Fibroblast of lung (primary cell): ENCODE measurements around the gene HSPA12B. TPM values are rescaled to one million over a fixed set of nuclear protein-coding genes. Genes with fewer than 3 reads are reported as not detected.

ENCODE experiments used
- DNase-seq, 2 donors: peaks; one replicate each; pipeline versions ENCODE4 v3.0.0 to v3.0.0-alpha.2; 2010; ENCODE audit warnings: low read depth in 2 of 2
- H2AFZ ChIP-seq: 2 replicates; pipeline ENCODE4 v1.5.1; 2012; ENCODE audit warnings: low read length, control low read depth, inconsistent platforms
- H3K27ac ChIP-seq: 2 replicates; pipeline ENCODE4 v1.5.1; 2011; ENCODE audit warnings: low read length, control low read depth; ENCODE audit not compliant: insufficient read depth
- H3K27me3 ChIP-seq: 2 replicates; pipeline ENCODE4 v1.5.1; 2011; ENCODE audit warnings: mild to moderate bottlenecking, low read length; ENCODE audit not compliant: control insufficient read depth, insufficient read depth
- H3K36me3 ChIP-seq: 2 replicates; pipeline ENCODE4 v1.5.1; 2011; ENCODE audit warnings: low read length; ENCODE audit not compliant: control insufficient read depth, insufficient read depth
- H3K4me1 ChIP-seq: 2 replicates; pipeline ENCODE4 v1.5.1; 2011; ENCODE audit warnings: low read length; ENCODE audit not compliant: control insufficient read depth, insufficient read depth; ENCODE audit errors: extremely low read depth
- H3K4me2 ChIP-seq: 2 replicates; pipeline ENCODE4 v1.5.1; 2011; ENCODE audit warnings: low read length, control low read depth; ENCODE audit not compliant: insufficient read depth; ENCODE audit errors: extremely low read depth
- H3K4me3 ChIP-seq, 4 experiments: fragments of 200-600 bp in 1 of 4; sonication (generic) in 1 of 4; replicated peaks in 1 of 4; 2 replicates each; pipeline ENCODE4 v1.5.1; 2011 to 2016; ENCODE audit warnings: low read length in 4 of 4, low read depth in 3 of 4, mild to moderate bottlenecking in 3 of 4, control low read depth in 2 of 4, inconsistent platforms in 1 of 4, mixed read lengths in 1 of 4; ENCODE audit not compliant: insufficient read depth in 1 of 4; ENCODE audit errors: control extremely low read depth in 1 of 4
- H3K79me2 ChIP-seq: 2 replicates; pipeline ENCODE4 v1.5.1; 2012; ENCODE audit warnings: mild to moderate bottlenecking, low read length, inconsistent platforms; ENCODE audit not compliant: control insufficient read depth, insufficient read depth
- H3K9ac ChIP-seq: 2 replicates; pipeline ENCODE4 v1.5.1; 2011; ENCODE audit warnings: mild to moderate bottlenecking, low read length, control low read depth; ENCODE audit not compliant: insufficient read depth
- H3K9me3 ChIP-seq: 2 replicates; pipeline ENCODE4 v1.5.1; 2012; ENCODE audit warnings: low read depth, low read length; ENCODE audit not compliant: control insufficient read depth, insufficient read depth
- H4K20me1 ChIP-seq: 2 replicates; pipeline ENCODE4 v1.5.1; 2011; ENCODE audit warnings: low read length; ENCODE audit not compliant: control insufficient read depth, insufficient read depth; ENCODE audit errors: extremely low read depth
- CTCF ChIP-seq, 2 donors: IDR thresholded peaks in 1 of 2; conservative IDR thresholded peaks in 1 of 2; 1 replicate in 1 of 2; 2 replicates in 1 of 2; pipeline ENCODE4 v1.5.1; 2011 to 2012; ENCODE audit warnings: low read length in 2 of 2, control low read depth in 1 of 2, inconsistent platforms in 1 of 2, low read depth in 1 of 2, mild to moderate bottlenecking in 1 of 2
- EZH2 ChIP-seq: IDR thresholded peaks from 2 replicates; pipeline ENCODE4 v1.5.1; 2012; ENCODE audit warnings: low read length, control low read depth, mild to moderate bottlenecking; ENCODE audit errors: missing control alignments
- polyA plus RNA-seq, 2 donors: library from polyadenylated mRNA; depleted of rRNA in 1 of 2; stranded (reverse) in 1 of 2; unstranded in 1 of 2; fragments of >200 nt; gene quantifications; 2 replicates each; pipeline ENCODE4 v1.2.1, GENCODE V29; 2011 to 2012; ENCODE audit warnings: missing spikeins in 1 of 2
- total RNA-seq: library from RNA; depleted of rRNA; stranded (reverse); fragments of >200 nt; gene quantifications from 2 replicates; pipeline ENCODE4 v1.2.1, GENCODE V29; 2014

HSPA12B gene
- total and polyA plus RNA-seq, 2 donors (not counting 1 experiment from before 2014, with no cell fraction given) = 0.02 to 0.17 TPM

GRCh38 chr20:3760655-3761348 is 28.3 kb downstream of the HSPA12B start:
- TF ChIP-seq CTCF (conservative IDR thresholded peaks at IDR 0.05 in 1 of 2, IDR thresholded peaks at IDR 0.05 in 1 of 2; ENCODE audit: low read depth in 1 of 2, low read length in 2 of 2) (no peak), EZH2 (no peak)
- Histone ChIP-seq H3K27me3 (no peaks in the 10 kb centered on the region), H3K36me3 (peaks cover 3% of the 10 kb centered on the region), H3K4me3 (no peak overlapping the region), H3K27ac (no peak overlapping the region), H3K4me2 (no peak overlapping the region), H3K9ac (no peak overlapping the region), H3K9me3 (no peaks in the 10 kb centered on the region), H3K79me2 (peaks cover 1% of the 10 kb centered on the region), H2AFZ (no peak overlapping the region), H4K20me1 (no peaks in the 10 kb centered on the region), H3K4me1 (no peaks in the 10 kb centered on the region)
- DNase-seq = no peak

GRCh38 chr20:3763671-3764601 is 31.5 kb downstream of the HSPA12B start:
- Histone ChIP-seq H3K4me2 (no peak overlapping the region), H3K79me2 (peaks cover 8% of the 10 kb centered on the region), H3K4me1 (peaks cover 9% of the 10 kb centered on the region), H3K9ac (no peak overlapping the region), H3K36me3 (no peaks in the 10 kb centered on the region), H3K27me3 (no peaks in the 10 kb centered on the region), H3K27ac (no peak overlapping the region), H3K4me3 (no peak overlapping the region), H4K20me1 (no peaks in the 10 kb centered on the region), H2AFZ (no peak overlapping the region), H3K9me3 (no peaks in the 10 kb centered on the region)
- no peak for DNase-seq
- TF ChIP-seq EZH2 (no peak), CTCF (conservative IDR thresholded peaks at IDR 0.05 in 1 of 2, IDR thresholded peaks at IDR 0.05 in 1 of 2; ENCODE audit: low read depth in 1 of 2, low read length in 2 of 2) (no peak)

GRCh38 chr20:3764659-3765058 is 32.2 kb downstream of the HSPA12B start:
- H3K9ac ChIP-seq = no peak overlapping the region
- H2AFZ ChIP-seq = no peak overlapping the region
- no peak for DNase-seq
- H3K27ac ChIP-seq = no peak overlapping the region
- no peak overlapping the region for H3K4me2 ChIP-seq
- no peaks in the 10 kb centered on the region for H3K27me3 ChIP-seq
- no peaks in the 10 kb centered on the region for H3K36me3 ChIP-seq
- TF ChIP-seq EZH2 = no peak
- TF ChIP-seq CTCF (conservative IDR thresholded peaks at IDR 0.05 in 1 of 2, IDR thresholded peaks at IDR 0.05 in 1 of 2; ENCODE audit: low read depth in 1 of 2, low read length in 2 of 2) = no peak
- H3K4me3 ChIP-seq = no peak overlapping the region
- H3K9me3 ChIP-seq = no peaks in the 10 kb centered on the region
- peaks cover 8% of the 10 kb centered on the region for H3K79me2 ChIP-seq
- peaks cover 10% of the 10 kb centered on the region for H3K4me1 ChIP-seq
- no peaks in the 10 kb centered on the region for H4K20me1 ChIP-seq
